NT2/D1 (cell line): Measurements from ENCODE around the gene PRKCB.

ENCODE experiments used
- DNase-seq: peaks from one replicate; pipeline ENCODE4 v3.0.0-alpha.2; 2011; ENCODE audit warnings: low read depth, low spot score
- H3K27me3 ChIP-seq: 2 replicates; pipeline ENCODE4 v1.6.0; 2011; ENCODE audit warnings: mild to moderate bottlenecking; ENCODE audit not compliant: insufficient read length, insufficient read depth
- H3K36me3 ChIP-seq: 2 replicates; pipeline ENCODE4 v1.6.1; 2011; ENCODE audit warnings: mild to moderate bottlenecking, low read length, mixed read lengths; ENCODE audit not compliant: insufficient read depth, insufficient read length
- H3K4me1 ChIP-seq: 2 replicates; pipeline ENCODE4 v1.5.1; 2011; ENCODE audit not compliant: insufficient read depth, insufficient read length
- H3K4me3 ChIP-seq: 2 replicates; pipeline ENCODE4 v1.5.1; 2011; ENCODE audit warnings: low read depth; ENCODE audit not compliant: insufficient read length
- H3K9ac ChIP-seq: 2 replicates; pipeline ENCODE4 v1.6.0; 2011; ENCODE audit warnings: low read depth; ENCODE audit not compliant: insufficient read length
- H3K9me3 ChIP-seq: 2 replicates; pipeline ENCODE4 v1.5.1; 2011; ENCODE audit warnings: mild to moderate bottlenecking, low read length; ENCODE audit not compliant: insufficient read depth
- SUZ12 ChIP-seq: IDR thresholded peaks from 2 replicates; pipeline ENCODE4 v1.6.1; 2011; ENCODE audit not compliant: insufficient read length, insufficient read depth; ENCODE audit errors: extremely low read depth
- YY1 ChIP-seq: IDR thresholded peaks from 2 replicates; pipeline ENCODE4 v1.6.1; 2011; ENCODE audit not compliant: insufficient read length, insufficient read depth
- ZNF274 ChIP-seq: IDR thresholded peaks from 2 replicates; pipeline ENCODE4 v1.6.1; 2011; ENCODE audit warnings: mild to moderate bottlenecking, low read depth, low read length

Gene PRKCB

DNA sequence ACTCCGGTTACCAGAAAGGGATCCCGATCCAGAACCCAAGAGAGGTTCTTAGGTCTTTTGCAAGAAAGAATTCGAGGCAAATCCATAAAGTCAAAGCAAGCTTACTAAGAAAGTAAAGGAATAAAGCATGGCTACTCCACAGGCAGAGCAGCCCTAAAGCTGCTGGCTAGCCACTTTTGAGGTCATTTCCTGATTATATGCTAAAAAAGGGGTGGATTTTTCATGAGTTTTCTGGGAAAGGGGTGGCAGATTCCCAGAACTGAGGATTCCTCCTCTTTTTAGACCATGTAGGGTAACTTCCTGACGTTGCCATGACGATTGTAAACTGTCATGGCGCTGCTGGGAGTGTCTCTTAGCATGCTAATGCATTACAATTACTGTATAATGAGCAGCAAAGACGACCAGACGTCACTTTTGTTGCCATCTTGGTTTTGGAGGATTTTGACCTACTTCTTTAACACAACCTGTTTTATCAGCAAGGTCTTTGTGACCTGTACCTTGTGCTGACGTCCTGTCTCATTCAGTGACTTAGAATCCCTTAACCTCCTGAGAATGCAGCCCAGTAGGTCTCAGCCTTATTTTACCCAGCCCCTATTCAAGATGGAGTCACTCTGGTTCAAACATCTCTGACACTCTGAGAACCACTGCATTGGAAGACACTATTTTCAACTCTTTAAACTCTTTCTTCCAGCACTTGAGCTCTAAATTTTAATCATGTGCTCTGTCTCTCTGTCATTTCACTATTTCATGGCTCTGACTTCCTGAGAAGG is 216.7 kb downstream of the PRKCB start:
- Histone ChIP-seq H3K36me3 (no peaks in the 10 kb centered on the region), H3K27me3 (no peaks in the 10 kb centered on the region), H3K9ac (no peak overlapping the region), H3K4me1 (peaks cover 12% of the 10 kb centered on the region), H3K9me3 (peaks cover 3% of the 10 kb centered on the region; the same call in 1 of the 2 replicates), H3K4me3 (no peak overlapping the region)
- DNase-seq = no peak
- TF ChIP-seq YY1 (no peak), ZNF274 (no peak), SUZ12 (no peak)

DNA sequence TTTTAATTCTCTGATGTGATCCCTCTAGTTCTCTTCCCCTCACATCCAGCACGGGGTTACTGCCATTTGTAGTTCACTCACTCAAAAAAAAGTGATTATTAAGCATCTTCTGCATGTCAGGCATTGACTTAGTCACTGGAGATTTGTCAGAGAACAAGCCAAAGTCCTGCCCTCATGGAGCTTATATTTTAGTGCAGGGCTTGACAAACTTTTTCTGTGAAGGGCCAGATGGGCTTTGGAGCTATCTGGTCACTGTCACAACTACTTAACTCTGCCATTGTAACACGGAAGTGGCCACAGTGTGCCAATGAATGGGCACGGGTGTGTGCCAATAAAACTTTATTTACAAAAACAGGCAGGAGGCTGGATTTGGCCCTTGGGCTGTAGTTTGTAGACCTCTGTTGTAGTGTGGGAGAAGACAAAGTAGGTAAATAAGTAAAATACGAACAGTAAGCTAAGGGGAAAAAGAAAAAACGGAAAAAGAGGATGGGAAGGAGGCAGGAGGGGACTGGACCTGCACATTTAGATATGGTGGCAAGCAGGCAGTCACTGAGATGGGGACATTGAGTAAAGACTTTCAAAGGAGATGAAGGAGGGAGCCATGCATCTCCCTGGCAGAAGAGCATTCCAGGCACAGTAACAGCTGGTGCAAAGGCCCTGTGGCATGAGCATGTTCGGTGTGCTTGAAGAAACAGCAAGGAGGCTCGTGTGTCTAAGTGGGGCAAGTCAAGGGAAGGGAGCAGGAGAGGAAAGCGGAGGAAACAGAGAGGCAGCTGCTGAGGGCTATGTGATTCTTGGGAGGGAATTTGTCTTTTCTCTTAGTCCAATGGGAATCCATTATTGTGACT is 217.5 kb downstream of the PRKCB start:
- TF ChIP-seq ZNF274 (no peak), SUZ12 (no peak), YY1 (no peak)
- no peaks in the 10 kb centered on the region for H3K36me3 ChIP-seq
- H3K27me3 ChIP-seq = no peaks in the 10 kb centered on the region
- no peak overlapping the region for H3K9ac ChIP-seq
- no peak for DNase-seq
- peaks cover 3% of the 10 kb centered on the region; the same call in 1 of the 2 replicates for H3K9me3 ChIP-seq
- H3K4me3 ChIP-seq = no peak overlapping the region
- peaks cover 9% of the 10 kb centered on the region for H3K4me1 ChIP-seq

DNA sequence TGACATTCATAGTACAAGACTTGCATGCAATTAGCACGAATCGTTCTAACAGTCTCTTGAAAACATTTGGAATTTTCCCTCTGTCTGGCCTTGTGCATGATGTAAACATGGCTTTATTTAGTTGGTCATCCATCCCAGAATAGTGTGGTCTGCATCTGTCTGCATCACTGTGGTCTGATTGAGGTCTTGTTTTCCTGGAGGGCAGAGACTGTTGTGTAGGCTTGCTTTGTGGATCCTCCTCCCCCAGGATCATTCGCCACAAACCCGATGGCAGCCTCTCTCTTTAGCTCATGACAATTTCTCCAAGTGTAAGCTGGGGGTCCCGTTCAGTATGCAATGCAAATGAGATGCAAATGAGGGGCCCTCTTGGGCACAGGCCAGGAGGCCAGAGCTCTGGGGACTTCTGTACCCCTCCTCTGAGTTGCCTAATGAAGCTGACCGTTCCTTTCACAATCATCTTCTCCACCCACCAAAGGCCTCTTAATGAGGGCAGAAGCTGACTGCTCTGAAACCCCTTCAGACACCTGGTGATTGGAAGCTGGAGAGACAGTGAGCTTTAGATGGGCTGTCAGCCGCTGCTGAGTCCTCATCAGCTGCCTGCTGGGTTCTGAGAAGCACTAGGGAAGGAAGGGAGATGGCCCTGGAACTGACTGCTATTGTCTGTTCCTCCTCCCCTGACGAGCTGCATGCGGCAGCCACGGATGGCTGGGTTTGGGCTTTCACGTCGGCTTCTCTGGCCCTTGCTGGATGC is 219.1 kb downstream of the PRKCB start:
- Histone ChIP-seq H3K4me1 (peaks cover 9% of the 10 kb centered on the region), H3K9ac (no peak overlapping the region), H3K36me3 (no peaks in the 10 kb centered on the region), H3K4me3 (no peak overlapping the region), H3K9me3 (peaks cover 3% of the 10 kb centered on the region; the same call in 1 of the 2 replicates), H3K27me3 (no peaks in the 10 kb centered on the region)
- TF ChIP-seq SUZ12 (no peak), YY1 (no peak), ZNF274 (no peak)
- DNase-seq = peak; percentile 70

DNA sequence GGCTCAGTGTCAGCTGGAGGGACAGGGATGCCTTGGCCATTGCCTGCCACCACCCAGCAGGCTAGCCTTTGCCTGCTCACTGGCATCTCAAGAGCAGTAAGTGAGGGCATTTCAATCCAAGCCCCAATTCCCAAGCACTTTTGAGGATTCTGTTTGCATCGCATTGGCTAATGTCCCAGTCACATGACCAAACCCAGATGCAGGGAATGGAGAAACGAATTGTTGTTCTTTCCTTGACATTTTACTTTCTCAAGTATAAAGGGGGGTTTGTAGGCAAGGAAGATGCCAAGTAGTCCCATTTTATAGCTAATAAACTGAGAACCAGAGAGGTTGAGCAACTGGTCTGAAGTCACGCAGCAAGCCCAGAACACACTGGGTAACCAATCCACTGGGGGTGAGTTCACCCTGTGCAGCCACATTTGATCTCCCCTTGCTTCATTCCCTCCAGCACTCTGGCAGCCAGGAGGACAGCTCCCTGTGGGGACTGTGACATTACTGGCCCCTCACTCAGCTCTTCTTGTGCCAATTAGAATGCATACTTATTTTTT is 226.6 kb downstream of the PRKCB start:
- H3K4me3 ChIP-seq = no peak overlapping the region
- no peak overlapping the region for H3K9ac ChIP-seq
- no peak for DNase-seq
- H3K9me3 ChIP-seq = no peaks in the 10 kb centered on the region; the same call in 1 of the 2 replicates
- peaks cover 2% of the 10 kb centered on the region for H3K4me1 ChIP-seq
- H3K36me3 ChIP-seq = no peaks in the 10 kb centered on the region
- H3K27me3 ChIP-seq = no peaks in the 10 kb centered on the region
- TF ChIP-seq SUZ12 (no peak), YY1 (no peak)

DNA sequence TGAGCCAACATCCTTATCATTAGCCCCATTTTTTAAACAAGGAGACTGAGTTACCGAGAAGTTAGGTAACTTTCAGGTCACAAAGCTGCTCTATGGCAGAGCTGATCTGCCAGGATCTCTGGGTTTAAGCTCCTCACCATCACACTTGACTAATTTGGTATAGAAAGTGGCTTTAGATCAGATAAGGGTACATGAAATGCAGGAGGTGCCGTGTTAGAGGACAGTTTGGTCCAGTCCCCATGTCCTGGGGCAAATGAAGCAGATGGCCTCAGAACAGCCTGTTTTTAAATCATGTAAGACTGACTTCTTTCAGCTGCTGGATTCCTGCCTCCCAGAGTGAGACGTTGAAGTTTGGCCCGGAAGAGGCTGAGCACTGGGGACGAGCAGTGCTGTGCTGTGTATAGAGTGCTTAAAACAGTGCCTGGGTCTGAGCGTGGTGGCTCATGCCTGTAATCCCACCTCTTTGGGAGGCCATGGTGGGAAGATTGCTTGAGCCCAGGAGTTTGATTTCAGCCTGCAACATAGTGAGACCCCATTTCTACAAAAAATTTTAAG is 233.3 kb downstream of the PRKCB start:
- Histone ChIP-seq H3K4me3 (no peak overlapping the region), H3K9me3 (no peaks in the 10 kb centered on the region), H3K4me1 (no peaks in the 10 kb centered on the region), H3K9ac (no peak overlapping the region), H3K27me3 (no peaks in the 10 kb centered on the region), H3K36me3 (no peaks in the 10 kb centered on the region)
- DNase-seq = no peak
- TF ChIP-seq ZNF274 (no peak), SUZ12 (no peak), YY1 (no peak)

DNA sequence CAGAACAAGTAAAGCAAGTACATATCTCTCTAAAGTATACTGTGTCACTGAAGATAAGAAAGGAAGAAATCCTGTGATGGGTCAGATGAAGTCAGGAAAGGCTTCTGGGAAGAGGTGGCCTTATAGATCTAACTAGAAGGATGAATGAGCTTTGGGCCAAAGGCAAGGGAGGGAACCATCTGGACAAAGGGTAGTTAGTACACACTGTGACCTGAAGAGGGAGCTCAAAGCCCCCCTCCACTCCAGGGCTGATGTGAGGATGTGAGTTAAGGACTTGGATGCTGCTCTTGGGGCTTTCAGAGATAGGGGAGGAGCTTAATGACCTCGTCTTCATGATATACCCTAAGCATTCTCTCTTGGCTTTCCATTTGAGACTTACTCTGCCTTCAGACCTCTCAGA is 235.1 kb downstream of the PRKCB start:
- Histone ChIP-seq H3K36me3 (no peaks in the 10 kb centered on the region), H3K27me3 (no peaks in the 10 kb centered on the region), H3K9me3 (no peaks in the 10 kb centered on the region), H3K4me3 (no peak overlapping the region), H3K9ac (no peak overlapping the region), H3K4me1 (no peaks in the 10 kb centered on the region)
- TF ChIP-seq ZNF274 (no peak), YY1 (no peak), SUZ12 (no peak)
- peak; percentile 88 for DNase-seq
